TTC549 (cell line): ENCODE data around the gene OR3A1.
"Not testable (repeated sequence)": the region's sequence is repeated elsewhere in the genome, so short reads cannot be mapped to it uniquely, and the experiment has no call there.

Experiments
- FAIRE-seq: peaks from 2 replicates; lab custom pipeline; 2012; peaks lifted over from hg19 to GRCh38; lab: Jason Lieb, UNC

Gene OR3A1

DNA sequence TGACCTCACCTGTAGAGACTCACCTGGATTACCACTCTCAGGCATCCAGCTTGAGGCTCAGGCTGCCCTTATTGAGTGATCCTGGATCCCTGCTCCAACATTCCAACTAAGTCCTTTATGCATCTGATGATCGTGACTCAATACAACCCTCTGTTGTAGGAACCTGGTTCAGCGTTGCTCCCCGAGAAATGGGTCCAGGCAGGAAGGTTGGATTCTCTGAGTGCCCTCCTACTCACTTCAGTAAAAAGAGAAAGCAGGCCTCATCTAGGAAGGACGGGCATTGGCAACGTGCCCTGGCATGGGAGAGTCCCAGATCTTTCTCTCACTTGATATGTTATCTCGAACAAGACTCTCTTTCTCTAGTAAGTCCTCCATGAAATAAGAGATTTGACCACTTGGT is at the start of gene OR3A1:
Gene OR3A1 (minus strand): TSS at position 101 of the 400 bp plus-strand sequence. CDS start 5,778 bp downstream, outside the sequence.
- FAIRE-seq, result no peak

GRCh38 chr17:3342782-3343181 is 44.6 kb upstream of the OR3A1 start:
- not testable (repeated sequence) for FAIRE-seq

GRCh38 chr17:3335876-3336275 is 37.7 kb upstream of the OR3A1 start:
- FAIRE-seq, result no peak

DNA sequence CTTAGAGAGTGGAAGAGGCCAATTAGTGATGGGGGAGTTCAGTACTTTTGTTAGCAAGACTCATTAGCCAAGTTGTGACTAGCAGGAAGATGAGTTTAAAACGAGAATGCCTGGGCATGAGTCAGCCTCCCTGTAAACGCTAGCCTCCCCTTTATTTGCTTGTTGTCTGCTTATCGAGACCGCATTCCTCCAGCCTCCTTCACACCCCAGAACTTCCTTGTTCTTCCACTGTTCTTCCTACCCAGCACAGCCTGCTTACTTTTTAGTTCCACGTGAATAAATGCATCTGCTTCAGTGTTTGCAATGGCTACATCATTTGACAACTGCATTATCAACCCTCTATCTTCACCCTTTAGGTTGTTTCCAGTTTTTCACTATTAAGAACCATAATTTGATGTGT is 20.2 kb upstream of the OR3A1 start:
- no peak for FAIRE-seq

GRCh38 chr17:3316836-3317235 is 18.7 kb upstream of the OR3A1 start:
- FAIRE-seq, result no peak

DNA sequence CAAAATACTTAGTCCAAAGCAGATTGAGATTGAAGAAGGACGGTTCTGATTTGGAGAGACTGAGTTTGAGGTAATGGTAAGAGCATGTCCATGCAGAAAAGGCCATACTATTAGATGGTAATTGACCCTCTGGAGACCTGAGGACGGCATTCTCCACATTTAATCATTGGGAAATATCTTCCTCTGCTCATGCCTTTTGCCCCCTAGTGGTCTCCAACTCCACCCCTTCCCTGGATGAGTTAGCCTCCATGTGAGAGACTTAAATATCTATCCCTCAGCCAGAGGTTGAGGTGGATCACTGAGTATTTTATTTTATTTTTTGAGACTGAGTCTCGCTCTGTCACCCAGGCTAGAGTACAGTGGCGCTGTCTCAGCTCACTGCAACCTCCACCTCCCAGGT is 10.4 kb upstream of the OR3A1 start:
- FAIRE-seq, result no peak

DNA sequence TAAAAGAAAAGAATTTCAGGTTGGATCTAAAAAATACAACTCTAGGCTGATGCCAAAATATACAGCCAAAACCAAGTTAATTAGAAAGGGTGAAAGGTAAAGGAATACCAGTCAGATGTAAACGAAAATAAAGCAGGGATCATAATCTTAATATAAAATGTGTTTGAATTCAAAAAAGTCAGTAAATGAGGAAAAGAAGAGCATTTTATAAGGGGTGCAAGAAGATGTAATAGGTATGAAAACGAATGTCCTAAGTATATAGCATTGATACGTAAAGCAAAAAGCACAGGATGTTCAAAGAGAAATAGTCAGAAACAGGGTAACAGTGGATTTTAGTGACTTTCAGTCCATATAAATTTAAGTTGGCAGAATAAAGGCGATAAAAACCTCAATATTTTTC is 2.5 kb downstream of the OR3A1 start:
- no peak for FAIRE-seq

GRCh38 chr17:3293548-3293947 is 4.6 kb downstream of the OR3A1 start:
- FAIRE-seq, result not testable (repeated sequence)

- no peak for FAIRE-seq
Observed at GRCh38 chr17:3282901-3283300, 15.3 kb downstream of the OR3A1 start.

GRCh38 chr17:3276126-3276525 is 22.0 kb downstream of the OR3A1 start:
- no peak for FAIRE-seq

DNA sequence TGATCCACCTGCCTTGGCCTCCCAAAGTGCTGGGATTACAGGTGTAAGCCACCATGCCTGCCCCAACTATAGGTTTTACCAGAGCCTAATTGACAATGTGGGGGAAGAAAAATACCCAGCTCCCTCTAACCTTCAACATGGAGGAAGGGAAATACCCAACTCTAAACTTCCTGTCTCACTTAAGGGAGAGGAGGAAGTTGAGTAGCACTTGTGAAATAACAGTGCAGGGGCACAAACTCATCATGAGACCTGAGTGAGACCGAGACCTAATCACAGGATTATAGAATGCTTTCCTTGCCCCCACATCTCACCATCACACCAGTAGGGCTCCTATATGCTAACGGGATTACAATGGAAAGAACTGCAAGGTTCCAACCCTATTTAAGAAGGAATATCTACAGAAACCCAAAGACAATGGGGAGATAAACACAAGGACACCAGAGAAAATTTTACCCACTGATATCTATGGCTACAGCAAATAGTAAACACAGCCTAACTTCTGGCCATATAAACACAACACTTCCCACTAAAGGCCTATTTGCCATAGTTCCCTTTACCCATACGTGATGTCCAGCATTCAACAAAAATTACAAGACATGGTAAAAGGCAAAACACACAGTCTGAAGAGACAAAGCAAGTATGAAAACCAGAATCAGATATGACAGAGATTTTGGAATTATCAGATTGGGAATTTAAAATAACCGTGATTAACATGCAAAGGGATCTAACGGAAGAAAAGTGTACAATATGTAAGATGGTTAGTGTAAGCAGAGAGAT is 26.9 kb downstream of the OR3A1 start:
- no peak for FAIRE-seq

DNA sequence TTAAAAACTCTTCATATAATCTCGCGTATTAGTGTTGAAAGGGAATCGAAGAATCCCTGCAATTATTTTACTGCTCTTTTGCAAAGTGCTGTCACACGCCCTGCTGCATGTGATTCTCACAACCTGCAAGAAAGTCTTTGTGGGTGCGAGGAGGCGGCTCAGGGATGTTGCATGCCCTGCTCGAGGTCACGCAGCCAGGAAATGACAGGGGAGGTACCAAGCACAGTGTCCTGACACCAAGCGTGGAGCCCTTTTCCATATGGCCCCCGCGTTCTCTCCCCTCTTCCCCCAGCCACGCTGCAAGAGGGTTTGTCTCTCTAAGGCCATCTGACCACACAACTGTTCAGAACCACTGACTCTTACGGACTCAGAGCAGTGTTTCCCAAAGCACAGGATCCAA is 37.6 kb downstream of the OR3A1 start:
- no peak for FAIRE-seq

GRCh38 chr17:3260163-3260562 is 38.0 kb downstream of the OR3A1 start:
- FAIRE-seq, result no peak

- FAIRE-seq, result no peak
Observed at GRCh38 chr17:3256575-3256974, 41.6 kb downstream of the OR3A1 start.

- not testable (repeated sequence) for FAIRE-seq
Observed at GRCh38 chr17:3249013-3249412, 49.1 kb downstream of the OR3A1 start.

DNA sequence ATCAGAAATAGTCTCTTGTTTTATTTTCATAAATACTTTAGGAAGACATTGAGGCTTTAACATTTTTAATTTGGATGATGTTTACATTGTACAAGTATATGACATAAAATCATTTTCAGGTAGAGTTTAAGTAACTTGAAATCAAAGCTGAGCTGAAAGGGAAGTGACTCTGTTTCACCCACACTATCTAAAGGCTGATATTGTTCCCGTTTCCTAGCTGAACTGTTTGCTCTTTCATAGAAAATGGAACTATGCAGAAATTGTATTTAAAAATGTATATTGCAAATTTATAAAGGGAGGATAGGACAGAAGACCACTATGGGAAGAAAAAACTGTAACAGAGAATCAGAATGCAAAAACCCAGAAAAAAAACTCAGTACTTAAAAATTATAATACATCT is 53.3 kb downstream of the OR3A1 start:
- not testable (repeated sequence) for FAIRE-seq

DNA sequence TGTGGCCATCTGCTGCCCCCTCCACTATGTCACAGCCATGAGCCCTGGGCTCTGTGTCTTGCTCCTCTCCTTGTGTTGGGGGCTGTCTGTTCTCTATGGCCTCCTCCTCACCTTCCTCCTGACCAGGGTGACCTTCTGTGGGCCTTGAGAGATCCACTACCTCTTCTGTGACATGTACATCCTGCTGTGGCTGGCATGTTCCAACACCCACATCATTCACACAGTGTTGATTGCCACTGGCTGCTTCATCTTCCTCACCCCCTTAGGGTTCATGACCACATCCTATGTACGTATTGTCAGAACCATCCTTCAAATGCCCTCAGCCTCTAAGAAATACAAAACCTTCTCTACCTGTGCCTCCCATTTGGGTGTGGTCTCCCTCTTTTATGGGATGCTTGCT is 57.1 kb downstream of the OR3A1 start:
- FAIRE-seq, result not testable (repeated sequence)
